Cerebellar cortex (tissue), 1 donor: ENCODE measurements around the gene ALOXE3.
"Not testable (repeated sequence)": the region's sequence is repeated elsewhere in the genome, so short reads cannot be mapped to it uniquely, and the experiment has no call there.

Source experiments
- DNase-seq: peaks from one replicate; pipeline ENCODE4 v3.0.0-alpha.2; 2015; ENCODE audit warnings: low spot score

ALOXE3 gene

DNA sequence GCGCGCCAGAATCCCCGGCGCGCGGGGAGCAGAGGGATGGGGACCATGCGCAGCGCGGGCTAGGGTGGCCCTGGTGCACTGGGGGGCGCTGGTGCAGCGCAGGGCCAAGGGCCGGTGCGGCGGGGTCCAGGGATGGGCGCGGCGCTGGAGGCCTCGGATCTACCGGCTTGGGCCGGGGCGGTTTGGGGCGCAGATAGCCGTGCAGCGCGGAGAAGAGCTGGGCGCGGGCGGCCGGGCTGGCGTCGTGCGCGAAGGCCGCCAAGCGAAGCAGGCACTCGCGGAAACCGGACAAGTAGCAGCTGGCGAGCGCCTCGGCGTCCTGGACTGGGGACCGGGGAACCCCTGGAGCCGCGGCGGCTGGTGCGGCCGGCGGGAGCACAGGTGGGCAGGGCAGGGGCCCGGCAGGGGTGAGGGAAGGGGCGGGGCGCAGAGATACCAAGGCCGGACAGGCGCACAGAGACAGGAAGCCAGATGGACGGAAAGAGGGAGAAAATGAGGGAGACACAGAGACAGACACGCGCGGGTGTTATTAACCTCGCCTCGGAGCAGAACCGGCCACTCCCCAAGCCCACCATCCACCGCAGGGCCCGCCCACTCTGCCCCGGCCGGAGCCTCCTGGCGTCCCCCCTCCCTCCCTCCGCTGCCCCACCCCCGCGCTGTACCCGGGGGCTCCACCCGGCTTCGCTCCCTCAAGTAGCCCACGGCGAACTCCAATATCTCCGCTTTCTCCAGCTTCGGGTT lies 3.5 kb upstream of the ALOXE3 start:
- peak; percentile 70 for DNase-seq

DNA sequence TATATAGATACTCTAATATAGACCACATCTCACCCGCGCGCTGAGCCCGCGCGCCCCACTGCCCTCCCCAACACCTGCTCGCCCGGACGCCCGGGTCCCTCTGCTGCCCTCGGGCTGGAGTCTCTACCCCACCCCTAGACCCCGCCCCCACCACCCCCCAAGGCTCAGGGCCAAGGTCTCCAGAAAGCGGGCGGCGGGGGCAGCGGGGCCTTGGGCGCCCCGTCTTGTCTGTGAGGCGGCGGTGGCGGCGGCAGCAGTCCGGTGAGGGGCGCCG lies 3.0 kb upstream of the ALOXE3 start:
- no peak for DNase-seq

DNA sequence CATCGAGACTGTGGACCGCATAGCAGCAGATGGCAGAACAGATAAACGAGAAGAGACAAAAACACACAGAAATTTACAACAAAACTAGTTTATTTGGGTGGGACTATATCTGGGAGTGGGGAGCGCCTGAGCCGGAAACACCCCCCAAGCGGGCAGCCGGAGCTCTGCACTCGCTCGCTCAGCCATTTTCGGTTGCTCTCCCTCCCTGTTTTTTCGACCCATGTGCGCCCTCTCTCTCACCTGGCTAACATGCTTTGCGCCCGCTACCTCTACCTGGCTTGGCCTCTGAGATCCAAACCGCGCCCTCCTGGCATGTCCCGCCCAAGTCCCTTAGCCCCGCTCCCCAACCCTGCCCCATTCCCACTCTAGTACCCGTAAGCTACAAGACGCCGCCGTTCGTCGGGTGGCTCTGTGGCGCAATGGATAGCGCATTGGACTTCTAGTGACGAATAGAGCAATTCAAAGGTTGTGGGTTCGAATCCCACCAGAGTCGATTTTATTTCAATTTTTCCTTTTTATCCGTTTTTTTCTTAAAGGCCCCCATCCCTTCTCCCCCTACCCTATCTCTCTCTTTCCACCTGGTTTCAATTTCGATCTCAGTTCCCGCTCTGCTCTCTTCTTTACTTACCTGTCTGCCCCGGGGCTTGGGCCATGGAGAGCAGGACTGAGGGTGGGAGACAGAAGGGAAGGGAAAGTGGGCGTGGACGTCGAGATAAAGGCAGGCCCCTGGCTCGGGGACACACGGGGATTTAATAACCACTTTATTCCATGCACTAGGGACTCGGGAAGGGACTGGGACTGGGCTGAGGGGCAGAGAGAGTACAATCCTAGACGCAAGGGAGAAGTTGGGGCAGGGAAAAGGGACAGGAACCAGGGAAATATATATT lies 2.4 kb upstream of the ALOXE3 start:
- DNase-seq = peak; percentile 87

DNA sequence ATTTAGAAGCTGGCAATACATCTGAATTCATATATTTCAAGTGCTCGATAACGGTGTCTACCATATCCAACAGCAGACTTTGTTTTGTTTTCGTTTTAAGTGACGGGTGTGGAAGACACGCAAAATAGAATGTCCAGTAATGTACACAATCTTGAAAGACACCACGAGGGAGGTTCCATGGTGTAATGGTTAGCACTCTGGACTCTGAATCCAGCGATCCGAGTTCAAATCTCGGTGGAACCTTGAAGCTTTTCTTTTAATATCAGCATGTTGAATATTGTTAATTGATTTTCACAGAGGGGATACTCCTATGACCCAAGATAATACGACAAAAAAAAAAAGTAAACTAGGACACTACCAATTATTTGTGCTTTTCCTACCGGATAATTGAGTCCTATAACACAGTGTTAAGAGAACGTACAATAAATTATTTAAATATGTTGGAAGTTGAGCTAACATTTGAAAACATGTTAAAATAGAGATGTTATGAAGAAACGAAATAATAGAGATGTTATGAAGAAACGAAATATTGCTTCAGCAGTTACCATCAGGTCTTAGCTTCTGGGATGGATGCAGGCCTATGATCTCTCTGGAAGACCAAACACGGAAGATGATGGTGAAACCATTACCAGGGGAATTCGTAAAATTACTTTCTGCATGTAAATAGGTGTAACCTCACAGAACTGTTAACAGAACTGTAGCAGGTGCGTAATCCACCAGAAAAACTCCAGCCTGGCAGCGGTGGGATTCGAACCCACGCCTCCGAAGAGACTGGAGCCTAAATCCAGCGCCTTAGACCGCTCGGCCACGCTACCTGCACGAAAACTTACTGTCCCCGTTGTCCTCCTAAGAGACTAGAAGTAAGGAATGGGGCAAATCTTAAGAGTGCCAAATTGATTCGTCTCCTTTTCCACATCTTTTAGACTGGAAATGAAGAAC lies 1.5 kb upstream of the ALOXE3 start:
- DNase-seq = peak; percentile 97

DNA sequence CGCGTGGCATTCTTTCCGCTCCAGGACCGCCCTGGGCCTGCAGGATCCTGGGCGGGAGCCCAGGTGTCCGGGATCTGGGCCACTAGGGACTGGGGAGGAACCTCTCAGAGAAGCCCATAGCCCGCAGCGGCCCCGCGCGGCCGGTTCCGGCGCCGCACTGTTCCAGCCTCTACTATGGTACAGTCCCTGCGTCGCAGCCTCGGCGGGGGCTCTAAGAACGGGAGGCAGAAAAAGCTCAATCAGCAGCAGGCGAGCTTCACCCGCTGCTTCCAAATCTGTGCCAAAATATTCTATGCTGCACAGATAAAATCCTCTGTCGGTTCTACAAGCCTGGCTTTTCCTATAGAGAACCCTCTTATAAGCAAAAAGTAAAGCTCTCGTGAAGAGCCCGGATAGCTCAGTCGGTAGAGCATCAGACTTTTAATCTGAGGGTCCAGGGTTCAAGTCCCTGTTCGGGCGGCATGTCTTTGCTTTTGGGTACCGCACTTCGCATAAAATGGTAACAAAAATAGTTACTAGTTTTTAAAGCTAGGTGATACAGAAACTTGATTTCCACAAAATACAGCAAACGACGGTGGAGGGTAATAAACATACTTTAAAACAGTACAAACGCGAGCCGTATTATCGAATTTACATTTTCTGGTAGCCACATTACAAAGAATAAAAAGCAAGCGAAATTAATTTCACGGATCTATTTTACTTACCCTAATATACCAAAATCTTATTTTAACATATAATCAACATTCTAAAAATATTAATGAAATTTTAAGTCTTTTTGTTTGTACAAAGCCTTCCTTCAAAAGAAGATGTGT lies 661 bp upstream of the ALOXE3 start:
- peak; percentile 95 for DNase-seq

DNA sequence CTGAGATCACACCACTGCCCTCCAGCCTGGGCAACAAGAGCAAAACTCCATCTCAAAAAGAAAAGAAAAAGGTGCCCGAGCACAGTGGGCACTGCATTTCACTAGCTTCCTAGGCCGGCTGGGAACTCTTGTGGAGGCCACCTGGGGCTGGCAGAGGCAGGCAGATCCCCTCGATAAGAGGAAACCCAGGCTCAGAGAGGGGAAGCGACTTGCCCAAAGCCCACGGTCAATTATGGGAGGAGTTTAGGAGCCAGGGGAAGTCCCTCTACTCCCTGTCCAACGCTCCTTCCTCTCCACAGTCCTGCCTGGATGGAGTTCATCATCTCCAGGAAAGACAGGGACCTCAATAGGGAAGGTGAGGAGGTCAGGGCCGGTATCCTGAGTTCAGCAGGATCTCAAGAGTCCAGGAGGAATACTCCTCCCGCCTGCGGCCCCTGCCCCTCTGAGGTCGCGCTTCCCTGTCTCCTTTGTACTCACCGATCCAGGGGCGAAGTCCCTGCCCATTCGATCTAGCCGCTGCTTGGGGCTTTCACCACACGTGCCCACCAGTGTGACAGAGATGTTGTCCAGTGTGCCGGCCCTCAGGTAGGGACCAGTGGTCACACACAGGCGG lies 841 bp downstream of the ALOXE3 start:
- peak; percentile 23 for DNase-seq

DNA sequence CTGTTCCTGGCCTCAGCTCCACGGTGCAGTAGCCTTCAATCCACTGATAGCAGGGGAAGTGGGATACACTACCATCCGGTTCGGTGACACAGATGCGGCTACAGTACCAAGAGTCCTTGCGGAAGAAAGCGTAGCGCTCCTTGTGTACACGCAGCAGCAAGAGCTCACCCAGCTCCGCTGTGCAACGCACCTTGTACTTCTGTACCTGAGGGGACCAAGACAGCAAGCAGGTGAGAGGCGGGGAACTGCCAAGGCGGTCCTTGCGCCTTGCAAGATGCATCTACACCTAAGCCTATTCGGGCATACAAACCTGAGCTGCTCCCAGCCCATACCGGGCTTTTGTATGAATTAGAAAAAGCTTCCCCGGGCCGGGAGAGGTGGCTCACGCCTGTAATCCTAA lies 1.5 kb downstream of the ALOXE3 start:
- no peak for DNase-seq

DNA sequence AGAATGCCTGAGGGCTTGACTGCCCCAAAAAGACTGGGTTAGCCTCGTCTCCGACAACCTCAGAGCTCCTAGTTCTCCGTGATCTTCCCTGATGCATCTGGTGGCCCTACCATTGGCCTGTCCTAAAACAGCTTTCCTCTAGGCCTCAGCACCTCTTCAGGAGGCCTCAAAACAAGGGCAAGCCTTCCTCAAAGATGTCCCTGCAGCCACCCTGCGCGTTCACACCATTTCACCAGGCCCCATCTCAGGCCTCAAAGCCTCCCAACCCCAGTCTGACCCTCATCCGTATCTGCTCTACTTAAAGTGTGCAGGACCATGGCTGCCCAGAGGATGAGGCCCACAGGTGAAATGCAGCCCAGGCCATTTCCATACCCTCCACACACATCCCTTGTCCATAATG lies 7.4 kb downstream of the ALOXE3 start:
- no peak for DNase-seq

DNA sequence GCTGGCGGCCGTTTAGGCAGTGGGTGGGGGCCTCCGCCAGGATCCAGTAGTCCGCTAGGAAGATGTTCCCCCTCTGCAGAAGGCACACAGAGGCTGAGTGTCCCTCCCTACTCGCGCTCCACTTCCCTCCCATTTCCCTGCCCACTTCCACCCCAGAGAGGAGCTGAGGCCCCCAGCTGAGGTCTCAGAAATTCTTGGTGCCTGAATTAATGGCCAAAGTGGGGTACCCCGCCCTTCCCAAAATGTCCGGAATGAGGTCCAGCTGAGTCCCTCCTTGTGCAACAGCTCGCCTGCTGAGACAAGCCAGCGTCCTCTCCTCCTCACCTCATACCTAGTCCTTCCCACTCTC lies 7.9 kb downstream of the ALOXE3 start:
- no peak for DNase-seq

DNA sequence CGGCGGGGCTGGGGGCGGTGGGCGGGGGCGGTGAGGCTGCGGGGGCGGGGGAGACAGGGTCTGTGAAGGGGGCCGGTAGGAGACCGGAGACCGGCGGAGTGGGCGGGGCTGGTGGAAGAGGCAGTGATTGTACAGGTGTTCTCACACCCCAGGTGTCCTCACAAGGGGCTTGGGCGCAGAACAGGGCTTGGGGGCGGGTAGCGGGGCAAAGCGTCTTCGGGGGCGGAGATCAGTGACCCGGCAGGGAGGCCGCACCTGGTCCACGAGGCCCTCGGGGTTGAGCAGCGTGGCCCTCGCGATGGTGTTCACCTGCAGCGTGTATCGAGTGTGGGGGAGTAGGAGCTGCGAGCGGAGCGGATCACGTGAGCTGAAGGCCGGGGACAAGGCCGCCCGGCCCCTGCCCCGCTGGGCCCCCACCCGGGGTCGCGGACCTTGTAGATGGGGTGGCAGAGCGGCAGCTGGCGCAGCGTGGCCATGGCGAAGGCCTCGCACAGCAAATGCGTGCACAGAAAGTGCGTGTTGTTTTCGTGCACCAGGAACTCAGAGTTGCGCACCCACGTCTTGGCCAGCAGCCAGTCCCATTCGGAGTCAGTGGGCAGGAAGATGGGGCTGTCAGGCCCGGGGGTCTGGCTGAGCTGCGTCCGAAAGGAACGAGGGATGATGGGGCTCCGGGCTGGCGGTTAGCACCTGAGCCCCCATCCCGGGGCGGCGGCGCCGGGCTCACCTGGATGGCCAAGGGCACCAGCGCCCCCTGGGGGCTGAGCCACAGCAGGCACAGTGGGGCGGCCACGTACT lies 8.5 kb downstream of the ALOXE3 start:
- peak; percentile 46 for DNase-seq

DNA sequence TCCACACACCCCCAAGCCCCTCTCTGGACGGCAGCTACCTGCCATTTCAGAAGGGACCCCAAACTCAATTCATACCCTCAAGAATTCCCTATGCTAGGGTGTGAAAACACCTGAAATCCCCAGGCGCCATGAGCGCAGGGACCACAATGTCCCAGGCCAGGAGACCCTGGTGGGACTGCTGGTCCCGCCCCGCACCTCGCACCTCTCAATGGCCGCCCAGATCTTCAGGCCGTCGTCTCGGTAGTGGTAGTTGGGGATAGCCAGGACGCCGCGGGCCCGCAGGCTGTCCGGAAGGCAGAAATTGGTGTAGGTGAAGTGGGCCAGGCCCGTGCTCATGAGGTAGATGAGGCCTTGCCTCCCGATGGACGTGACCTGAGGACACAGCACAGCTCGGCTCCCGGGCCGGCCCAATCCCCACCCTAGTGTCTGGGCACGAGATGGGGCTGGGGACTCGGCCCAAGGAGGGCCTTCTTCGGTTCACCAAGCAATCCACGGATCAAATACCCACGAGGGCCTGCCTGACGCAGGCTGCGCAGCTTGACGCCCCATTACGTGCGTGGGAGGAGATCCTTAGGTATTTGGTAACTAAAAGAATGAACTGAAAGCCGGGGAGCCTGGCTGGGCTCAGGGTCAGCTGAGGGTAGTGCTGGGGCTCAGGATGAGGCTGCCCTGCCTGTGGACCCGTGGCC lies 9.2 kb downstream of the ALOXE3 start:
- DNase-seq = no peak

DNA sequence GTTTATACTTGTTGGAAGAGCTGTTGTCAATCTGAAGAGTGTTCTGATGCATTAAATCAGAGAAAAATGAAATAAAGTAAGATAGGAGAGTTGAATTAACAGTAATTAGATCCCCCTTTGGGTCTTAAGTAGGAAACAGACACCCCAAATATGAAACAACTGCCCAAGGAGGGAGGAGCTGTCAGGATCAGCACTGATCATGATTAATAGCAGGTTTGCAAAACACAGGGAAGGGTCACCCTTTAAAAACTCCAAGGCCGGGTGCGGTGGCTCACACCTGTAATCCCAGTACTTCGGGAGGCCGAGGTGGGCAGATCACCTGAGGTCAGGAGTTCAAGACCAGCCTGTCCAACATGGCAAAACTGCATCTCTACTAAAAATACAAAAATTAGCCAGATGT lies 11.3 kb downstream of the ALOXE3 start:
- not testable (repeated sequence) for DNase-seq

DNA sequence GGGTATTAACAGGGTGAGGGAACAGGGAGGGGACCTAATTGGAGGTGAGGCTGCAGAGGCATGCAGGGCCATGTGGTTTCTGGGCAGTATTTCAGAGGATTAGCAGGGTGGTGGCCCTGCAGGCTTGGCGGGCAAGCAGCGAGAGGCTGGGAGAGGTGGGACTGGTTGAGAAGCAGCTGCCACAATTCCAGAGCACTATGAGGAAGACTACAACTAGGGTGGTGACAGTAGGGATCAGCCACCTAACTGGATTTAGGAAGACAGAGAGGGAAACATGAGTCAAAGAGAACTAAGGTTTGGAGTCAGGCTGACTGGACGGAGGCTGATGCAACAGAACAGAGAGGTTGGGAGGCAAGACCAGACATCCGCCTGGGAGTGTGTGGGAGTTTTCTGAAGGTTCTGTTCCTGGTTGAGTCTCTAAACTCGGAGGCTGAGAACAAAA lies 12.3 kb downstream of the ALOXE3 start:
- DNase-seq = no peak

DNA sequence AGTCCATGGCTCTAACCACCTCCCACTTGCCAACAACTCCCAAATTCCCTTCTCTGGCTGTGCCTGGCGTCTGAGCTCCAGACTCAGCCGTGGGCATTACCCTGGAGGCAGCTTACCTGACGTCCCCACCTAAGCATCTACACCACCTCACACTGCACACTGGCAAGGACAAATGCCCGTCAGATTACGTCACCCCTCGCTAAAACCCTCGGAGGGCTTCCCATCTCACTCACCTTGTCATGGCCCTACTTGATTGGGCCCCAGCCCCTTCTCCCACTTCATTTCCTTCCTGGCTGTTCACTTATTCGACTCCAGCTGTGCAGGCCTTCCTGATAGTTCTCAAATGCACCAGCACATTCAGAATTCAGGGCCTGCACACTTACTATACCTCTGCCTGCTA lies 13.4 kb downstream of the ALOXE3 start:
- DNase-seq = no peak

DNA sequence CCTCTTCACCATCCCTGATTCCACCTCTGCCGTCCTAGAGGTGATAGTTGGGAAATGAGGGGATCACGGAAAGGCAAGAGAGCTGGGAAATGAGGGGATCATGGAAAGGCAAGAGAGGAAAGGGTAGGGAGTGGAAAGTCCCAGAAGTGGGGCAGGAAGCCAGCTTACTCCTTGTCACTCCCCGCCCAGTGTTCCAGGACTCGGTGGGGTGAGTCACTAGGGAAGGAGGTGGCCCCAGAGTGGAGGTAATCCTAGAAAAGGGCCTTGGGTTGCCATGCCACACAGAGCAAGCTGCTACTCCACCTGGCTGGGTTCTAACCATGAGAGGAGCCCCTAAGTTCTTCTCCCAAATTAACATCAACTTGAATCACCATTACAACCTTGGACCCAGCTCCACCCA lies 14.8 kb downstream of the ALOXE3 start:
- no peak for DNase-seq

DNA sequence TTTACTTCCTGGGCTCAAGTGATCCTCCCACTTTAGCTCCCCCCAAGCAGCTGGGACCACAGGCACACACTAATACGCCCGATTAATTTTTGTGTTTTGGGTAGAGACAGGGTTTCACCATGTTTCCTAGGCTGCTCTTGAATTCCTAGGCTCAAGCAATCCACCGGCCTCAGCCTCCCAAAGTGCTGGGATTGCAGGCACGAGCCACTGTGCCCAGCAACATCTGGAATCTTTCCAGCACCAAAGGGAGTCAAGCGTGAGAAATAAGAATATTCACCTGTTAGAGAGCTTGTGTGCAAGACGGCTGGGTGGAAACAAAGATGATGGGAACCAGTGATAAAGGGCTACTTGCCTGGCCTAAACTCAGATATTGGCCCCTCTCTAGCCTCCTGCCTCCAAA lies 16.6 kb downstream of the ALOXE3 start:
- no peak for DNase-seq

DNA sequence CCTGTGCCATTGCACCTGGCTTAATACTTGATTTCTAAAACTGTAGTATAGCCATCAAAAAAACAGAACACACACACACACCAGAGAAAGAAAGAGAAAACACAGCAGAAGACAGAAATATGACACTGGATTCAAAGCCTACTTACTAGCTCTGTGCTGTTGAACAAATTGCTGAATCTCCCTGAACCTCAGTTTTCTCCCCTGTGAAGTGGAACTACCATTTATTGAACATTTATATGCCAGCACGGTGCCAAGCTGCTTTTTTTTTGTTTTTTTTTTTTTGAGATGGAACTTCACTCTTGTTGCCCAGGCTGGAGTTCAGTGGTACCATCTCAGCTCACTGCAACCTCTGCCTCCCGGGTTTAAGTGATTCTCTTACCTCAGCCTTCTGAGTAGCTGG lies 17.6 kb downstream of the ALOXE3 start:
- DNase-seq = no peak

DNA sequence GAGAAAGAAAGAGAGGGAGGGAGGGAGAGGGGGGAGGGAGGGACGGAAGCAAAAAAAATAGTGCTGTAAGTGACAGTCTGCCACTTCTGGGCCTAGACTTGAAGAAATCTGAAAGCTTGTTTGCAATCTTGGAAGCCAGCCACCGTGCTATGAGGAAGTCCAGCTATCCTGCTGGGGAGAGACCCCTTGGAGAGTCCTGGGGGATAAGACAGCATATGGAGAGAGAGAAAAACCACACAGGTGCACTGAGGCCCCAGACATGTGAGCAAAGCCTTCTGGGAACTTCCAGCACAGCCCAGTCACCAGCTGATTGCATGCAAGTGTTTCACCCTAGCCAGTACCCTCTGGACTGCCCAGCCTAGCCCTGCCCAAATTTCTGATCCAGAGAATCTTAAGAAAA lies 18.2 kb downstream of the ALOXE3 start:
- DNase-seq = no peak

DNA sequence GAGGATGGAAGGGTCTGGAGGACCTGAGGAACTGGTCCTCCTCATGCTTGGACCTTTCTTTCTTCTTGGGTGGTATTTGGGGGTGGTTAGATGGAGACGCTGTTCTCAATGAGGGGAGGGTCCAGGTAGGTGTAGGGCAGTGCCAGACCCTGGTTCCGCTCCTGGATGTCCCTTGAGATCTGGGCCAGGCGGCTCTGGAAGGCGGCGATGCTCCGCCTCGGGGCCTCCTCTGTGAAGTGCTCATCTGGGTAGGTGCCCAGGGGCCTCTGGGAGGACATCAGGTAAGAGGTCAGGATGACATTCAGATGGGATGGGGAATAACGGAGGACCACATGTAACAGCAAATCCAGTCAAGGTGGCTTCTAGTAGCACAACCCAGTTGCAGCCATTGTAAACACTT lies 21.8 kb downstream of the ALOXE3 start:
- DNase-seq = no peak

DNA sequence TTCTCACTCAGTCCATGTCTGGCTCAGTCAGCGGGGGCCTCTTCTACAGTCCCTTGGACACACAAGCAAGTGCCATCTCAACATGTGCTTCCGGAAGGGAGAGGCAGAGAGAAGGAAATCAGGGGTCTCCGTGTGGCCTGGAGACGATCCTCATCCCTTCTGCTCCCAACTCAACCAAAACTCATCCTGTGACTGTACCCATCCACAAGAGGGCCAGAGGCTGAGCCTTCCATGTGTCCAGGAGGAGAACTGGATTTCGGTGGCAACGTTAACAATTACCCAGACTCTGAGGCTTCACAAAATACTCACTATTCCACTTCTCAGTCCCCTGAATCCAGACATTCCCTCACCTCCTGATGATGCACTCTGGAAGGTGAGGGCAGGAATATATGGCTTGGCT lies 23.0 kb downstream of the ALOXE3 start:
- DNase-seq = no peak
